Transverse colon (tissue), 4 donors: ENCODE data around the gene STAC2.

ENCODE experiments used
- POLR2A ChIP-seq: fragments of 450-650 bp; IDR thresholded peaks from one replicate; pipeline ENCODE4 v1.6.1; 2016; ENCODE audit warnings: antibody characterized with exemption, mild to moderate bottlenecking, moderate library complexity
- POLR2AphosphoS5 ChIP-seq, 3 donors: sonication (generic); formaldehyde crosslinking; IDR thresholded peaks; one replicate each; pipeline ENCODE4 v1.6.1; 2016; ENCODE audit warnings: antibody characterized with exemption in 3 of 3
- TF ChIP-seq, protein P1 (sequence below), 5 experiments: fragments of 200-600 bp in 3 of 5; fragments of 450-650 bp in 2 of 5; sonication (generic) in 3 of 5; IDR thresholded peaks; 1 replicate in 2 of 5; 2 replicates in 3 of 5; pipeline ENCODE4 v1.5.1; 2016 to 2017; ENCODE audit warnings: antibody characterized with exemption in 5 of 5, inconsistent platforms in 3 of 5, mild to moderate bottlenecking in 2 of 5, moderate library complexity in 1 of 5

DNA sequence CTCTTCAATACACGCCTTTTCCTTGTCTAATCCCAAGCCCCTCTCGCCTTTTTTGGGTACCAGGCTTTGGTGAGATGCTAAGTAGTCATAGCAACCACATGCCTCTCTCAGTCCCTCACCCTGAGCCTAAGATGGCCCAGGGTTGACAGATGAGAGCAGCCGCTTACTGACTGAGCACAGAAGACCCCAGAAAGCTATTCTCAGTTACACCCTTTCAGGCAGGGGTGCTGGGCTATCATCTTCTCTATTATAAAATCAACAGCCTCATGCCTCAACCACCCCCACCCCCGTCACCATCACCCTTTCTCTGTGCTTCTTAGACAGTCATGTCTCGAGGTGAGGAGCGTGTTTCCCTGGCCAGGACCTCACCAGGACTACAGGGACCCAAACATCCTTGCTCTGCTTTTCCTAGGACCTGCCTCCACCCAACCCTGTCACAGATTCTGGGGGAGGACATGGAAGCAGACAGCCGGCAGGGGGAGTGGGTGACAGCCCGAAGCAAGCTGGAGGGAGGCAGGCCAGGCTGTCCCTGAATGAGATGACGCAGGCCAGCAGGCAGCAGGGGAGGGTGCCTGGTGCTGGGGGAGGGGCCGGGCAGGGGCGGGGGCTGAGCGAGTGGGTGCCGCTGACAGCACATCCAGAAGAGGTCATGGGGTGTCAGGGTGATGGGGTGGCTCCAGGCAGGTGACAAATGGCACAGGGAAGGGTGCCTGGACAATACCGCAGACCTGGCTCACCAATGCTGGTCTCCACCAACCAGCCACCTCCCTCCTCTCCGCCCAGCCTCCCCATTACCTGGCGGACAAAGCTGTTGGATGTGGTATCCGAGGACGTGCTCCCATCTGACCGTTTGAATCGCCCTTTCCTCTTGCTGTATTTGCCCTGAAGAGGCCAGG lies 31.4 kb downstream of the STAC2 start:
- TF ChIP-seq POLR2AphosphoS5 (IDR thresholded peaks at IDR 0.05) (no peak), POLR2A (no peak)
- TF ChIP-seq, protein P1, sequence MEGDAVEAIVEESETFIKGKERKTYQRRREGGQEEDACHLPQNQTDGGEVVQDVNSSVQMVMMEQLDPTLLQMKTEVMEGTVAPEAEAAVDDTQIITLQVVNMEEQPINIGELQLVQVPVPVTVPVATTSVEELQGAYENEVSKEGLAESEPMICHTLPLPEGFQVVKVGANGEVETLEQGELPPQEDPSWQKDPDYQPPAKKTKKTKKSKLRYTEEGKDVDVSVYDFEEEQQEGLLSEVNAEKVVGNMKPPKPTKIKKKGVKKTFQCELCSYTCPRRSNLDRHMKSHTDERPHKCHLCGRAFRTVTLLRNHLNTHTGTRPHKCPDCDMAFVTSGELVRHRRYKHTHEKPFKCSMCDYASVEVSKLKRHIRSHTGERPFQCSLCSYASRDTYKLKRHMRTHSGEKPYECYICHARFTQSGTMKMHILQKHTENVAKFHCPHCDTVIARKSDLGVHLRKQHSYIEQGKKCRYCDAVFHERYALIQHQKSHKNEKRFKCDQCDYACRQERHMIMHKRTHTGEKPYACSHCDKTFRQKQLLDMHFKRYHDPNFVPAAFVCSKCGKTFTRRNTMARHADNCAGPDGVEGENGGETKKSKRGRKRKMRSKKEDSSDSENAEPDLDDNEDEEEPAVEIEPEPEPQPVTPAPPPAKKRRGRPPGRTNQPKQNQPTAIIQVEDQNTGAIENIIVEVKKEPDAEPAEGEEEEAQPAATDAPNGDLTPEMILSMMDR (IDR thresholded peaks at IDR 0.05), result peak in 1 of 5 experiments; percentile 14
